Measurements from ENCODE around the gene PARD3.
"Not testable (repeated sequence)": the region's sequence is repeated elsewhere in the genome, so short reads cannot be mapped to it uniquely, and the experiment has no call there.

PARD3 gene

GRCh38 chr10:34364253-34365037, 450.7 kb downstream of the PARD3 start:
- Mint-ChIP-seq H3K27ac (no peak overlapping the region), H3K36me3 (no peaks in the 10 kb centered on the region), H3K4me3 (no peak overlapping the region), H3K9me3 (no peaks in the 10 kb centered on the region), H3K4me1 (no peaks in the 10 kb centered on the region), H3K27me3 (no peaks in the 10 kb centered on the region)

- Mint-ChIP-seq H3K9me3 (no peaks in the 10 kb centered on the region), H3K27ac (no peak overlapping the region), H3K36me3 (no peaks in the 10 kb centered on the region)
Measured at GRCh38 chr10:34360984-34361383, 454.1 kb downstream of the PARD3 start.

GRCh38 chr10:34359435-34359813, 455.7 kb downstream of the PARD3 start:
- H3K4me1 Mint-ChIP-seq = no peaks in the 10 kb centered on the region
- H3K4me3 Mint-ChIP-seq = no peak overlapping the region
- H3K36me3 Mint-ChIP-seq = no peaks in the 10 kb centered on the region
- H3K9me3 Mint-ChIP-seq = no peaks in the 10 kb centered on the region
- H3K27me3 Mint-ChIP-seq = peaks cover 1% of the 10 kb centered on the region
- H3K27ac Mint-ChIP-seq = no peak overlapping the region

More at GRCh38 chr10:34360984-34361383, 454.1 kb downstream of the PARD3 start:
- Mint-ChIP-seq H3K27me3 (peaks cover 1% of the 10 kb centered on the region), H3K4me1 (no peaks in the 10 kb centered on the region), H3K4me3 (no peak overlapping the region)

- H3K4me3 Mint-ChIP-seq = no peak overlapping the region
- H3K9me3 Mint-ChIP-seq = no peaks in the 10 kb centered on the region
- H3K27me3 Mint-ChIP-seq = peaks cover 1% of the 10 kb centered on the region
- H3K27ac Mint-ChIP-seq = no peak overlapping the region
- no peaks in the 10 kb centered on the region for H3K36me3 Mint-ChIP-seq
- no peaks in the 10 kb centered on the region for H3K4me1 Mint-ChIP-seq
Measured at GRCh38 chr10:34358729-34359434, 456.2 kb downstream of the PARD3 start.

GRCh38 chr10:34356463-34356862, 458.6 kb downstream of the PARD3 start:
- Mint-ChIP-seq H3K9me3 (no peaks in the 10 kb centered on the region), H3K4me1 (no peaks in the 10 kb centered on the region), H3K36me3 (no peaks in the 10 kb centered on the region), H3K4me3 (no peak overlapping the region), H3K27ac (no peak overlapping the region), H3K27me3 (peaks cover 1% of the 10 kb centered on the region)

GRCh38 chr10:34353530-34353929, 461.6 kb downstream of the PARD3 start:
- H3K36me3 Mint-ChIP-seq, H3K27me3 Mint-ChIP-seq, H3K9me3 Mint-ChIP-seq: not testable (repeated sequence)

GRCh38 chr10:34352599-34353204, 462.4 kb downstream of the PARD3 start:
- not testable (repeated sequence) for H3K27ac Mint-ChIP-seq, H3K36me3 Mint-ChIP-seq, H3K27me3 Mint-ChIP-seq, H3K9me3 Mint-ChIP-seq, H3K4me1 Mint-ChIP-seq, H3K4me3 Mint-ChIP-seq

More at GRCh38 chr10:34353530-34353929, 461.6 kb downstream of the PARD3 start:
- H3K4me3 Mint-ChIP-seq, H3K27ac Mint-ChIP-seq, H3K4me1 Mint-ChIP-seq: not testable (repeated sequence)

- H3K4me1 Mint-ChIP-seq = no peaks in the 10 kb centered on the region
- H3K36me3 Mint-ChIP-seq = no peaks in the 10 kb centered on the region
- no peak overlapping the region for H3K27ac Mint-ChIP-seq
- H3K4me3 Mint-ChIP-seq = no peak overlapping the region
- H3K9me3 Mint-ChIP-seq = no peaks in the 10 kb centered on the region
- H3K27me3 Mint-ChIP-seq = no peaks in the 10 kb centered on the region
Measured at GRCh38 chr10:34351161-34351560, 463.9 kb downstream of the PARD3 start.

GRCh38 chr10:34348917-34349485, 466.1 kb downstream of the PARD3 start:
- no peak overlapping the region for H3K27ac Mint-ChIP-seq
- H3K4me3 Mint-ChIP-seq = no peak overlapping the region
- no peaks in the 10 kb centered on the region for H3K4me1 Mint-ChIP-seq
- no peaks in the 10 kb centered on the region for H3K9me3 Mint-ChIP-seq
- no peaks in the 10 kb centered on the region for H3K27me3 Mint-ChIP-seq
- no peaks in the 10 kb centered on the region for H3K36me3 Mint-ChIP-seq

GRCh38 chr10:34348021-34348420, 467.1 kb downstream of the PARD3 start:
- Mint-ChIP-seq H3K4me3 (no peak overlapping the region), H3K27me3 (no peaks in the 10 kb centered on the region), H3K27ac (no peak overlapping the region), H3K4me1 (no peaks in the 10 kb centered on the region), H3K9me3 (no peaks in the 10 kb centered on the region), H3K36me3 (no peaks in the 10 kb centered on the region)

GRCh38 chr10:34347131-34347530, 468.0 kb downstream of the PARD3 start:
- Mint-ChIP-seq H3K4me3 (no peak overlapping the region), H3K36me3 (no peaks in the 10 kb centered on the region), H3K9me3 (no peaks in the 10 kb centered on the region), H3K27ac (no peak overlapping the region), H3K27me3 (no peaks in the 10 kb centered on the region), H3K4me1 (no peaks in the 10 kb centered on the region)

GRCh38 chr10:34346516-34347100, 468.5 kb downstream of the PARD3 start:
- Mint-ChIP-seq H3K27ac (no peak overlapping the region), H3K9me3 (no peaks in the 10 kb centered on the region), H3K4me1 (no peaks in the 10 kb centered on the region), H3K27me3 (no peaks in the 10 kb centered on the region), H3K36me3 (no peaks in the 10 kb centered on the region), H3K4me3 (no peak overlapping the region)

GRCh38 chr10:34345383-34345782, 469.7 kb downstream of the PARD3 start:
- H3K27ac Mint-ChIP-seq = no peak overlapping the region
- no peaks in the 10 kb centered on the region for H3K4me1 Mint-ChIP-seq
- no peak overlapping the region for H3K4me3 Mint-ChIP-seq
- H3K9me3 Mint-ChIP-seq = no peaks in the 10 kb centered on the region
- no peaks in the 10 kb centered on the region for H3K36me3 Mint-ChIP-seq
- no peaks in the 10 kb centered on the region for H3K27me3 Mint-ChIP-seq

GRCh38 chr10:34343764-34344163, 471.3 kb downstream of the PARD3 start:
- Mint-ChIP-seq H3K27me3 (no peaks in the 10 kb centered on the region), H3K4me1 (no peaks in the 10 kb centered on the region), H3K4me3 (no peak overlapping the region), H3K27ac (no peak overlapping the region), H3K9me3 (no peaks in the 10 kb centered on the region), H3K36me3 (no peaks in the 10 kb centered on the region)

- H3K4me3 Mint-ChIP-seq = no peak overlapping the region
- H3K27me3 Mint-ChIP-seq = no peaks in the 10 kb centered on the region
- H3K27ac Mint-ChIP-seq = no peak overlapping the region
Measured at GRCh38 chr10:34341473-34341872, 473.6 kb downstream of the PARD3 start.

More at GRCh38 chr10:34341473-34341872, 473.6 kb downstream of the PARD3 start:
- H3K4me1 Mint-ChIP-seq = no peaks in the 10 kb centered on the region
- no peaks in the 10 kb centered on the region for H3K9me3 Mint-ChIP-seq
- H3K36me3 Mint-ChIP-seq = no peaks in the 10 kb centered on the region
